Thoracic aorta (tissue), 2 donors: ENCODE results near the gene GNAL. TPM values are rescaled to one million over a fixed set of nuclear protein-coding genes. Genes with fewer than 3 reads are reported as not detected.

ENCODE experiments used
- ATAC-seq: fragments of 150-250 bp; one replicate; pipeline ENCODE4 v1.8.0; 2017; ENCODE audit warnings: low read depth; ENCODE audit not compliant: insufficient number of reproducible peaks, low FRiP score
- DNase-seq: peaks from one replicate; pipeline ENCODE4 v3.0.0-alpha.2; 2020; ENCODE audit warnings: low spot score
- H3K27ac ChIP-seq, 2 donors: fragments of 200-600 bp; sonication (generic); 1 replicate in 1 of 2; 2 replicates in 1 of 2; pipeline ENCODE4 v1.5.1; 2016; ENCODE audit warnings: mild to moderate bottlenecking in 2 of 2, moderate library complexity in 2 of 2
- H3K27me3 ChIP-seq: fragments of 200-600 bp; sonication (generic); replicated peaks from 2 replicates; pipeline ENCODE4 v1.6.0; 2016; ENCODE audit warnings: mild to moderate bottlenecking; ENCODE audit not compliant: insufficient read depth
- H3K36me3 ChIP-seq: fragments of 200-600 bp; sonication (generic); one replicate; pipeline ENCODE4 v1.5.1; 2016
- H3K4me1 ChIP-seq, 2 donors: fragments of 200-600 bp; sonication (generic); 1 replicate in 1 of 2; 2 replicates in 1 of 2; pipeline versions ENCODE4 v1.5.1 to v1.6.0; 2016; ENCODE audit warnings: low read depth in 2 of 2, mild to moderate bottlenecking in 1 of 2; ENCODE audit not compliant: control insufficient read depth in 1 of 2
- H3K4me3 ChIP-seq: fragments of 200-600 bp; sonication (generic); 2 replicates; pipeline ENCODE4 v1.5.1; 2016; ENCODE audit warnings: mild to moderate bottlenecking
- H3K9me3 ChIP-seq: fragments of 200-600 bp; sonication (generic); 2 replicates; pipeline ENCODE4 v1.5.1; 2016
- total RNA-seq, 2 donors: library from RNA; depleted of rRNA; stranded (reverse); fragments of >200 nt; gene quantifications; one replicate each; pipeline versions ENCODE4 v1.1.0 to v1.2.3, GENCODE V29; 2016
- TF ChIP-seq, protein P1 (sequence below): fragments of 200-600 bp; sonication (generic); IDR thresholded peaks from one replicate; pipeline ENCODE4 v1.5.1; 2019; ENCODE audit warnings: antibody characterized with exemption

The GNAL gene
- total RNA-seq, 2 donors from 2014 or later = 4.2 to 20.4 TPM

DNA sequence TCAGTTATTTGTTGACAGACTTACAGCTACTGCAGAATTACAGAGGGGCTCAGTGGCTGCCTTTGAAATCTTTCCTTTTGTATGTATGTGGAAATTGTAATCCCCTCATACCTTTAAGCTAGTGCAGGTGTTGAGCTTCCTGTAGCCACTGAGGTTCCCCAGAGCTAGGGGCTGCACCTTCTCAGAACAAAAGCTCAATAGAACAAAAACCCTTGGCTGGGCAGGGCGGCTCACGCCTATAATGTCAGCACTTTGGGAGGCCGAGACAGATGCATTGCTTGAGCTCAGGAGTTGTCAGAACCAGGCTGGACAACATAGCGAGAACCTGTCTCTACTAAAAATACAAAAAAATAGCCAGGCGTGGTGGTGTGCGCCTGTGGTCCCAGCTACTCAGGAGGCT lies 120.8 kb downstream of the GNAL start:
- Histone ChIP-seq H3K4me1 (no peaks in the 10 kb centered on the region), H3K27ac (no peak overlapping the region)
- no peak for ATAC-seq

DNA sequence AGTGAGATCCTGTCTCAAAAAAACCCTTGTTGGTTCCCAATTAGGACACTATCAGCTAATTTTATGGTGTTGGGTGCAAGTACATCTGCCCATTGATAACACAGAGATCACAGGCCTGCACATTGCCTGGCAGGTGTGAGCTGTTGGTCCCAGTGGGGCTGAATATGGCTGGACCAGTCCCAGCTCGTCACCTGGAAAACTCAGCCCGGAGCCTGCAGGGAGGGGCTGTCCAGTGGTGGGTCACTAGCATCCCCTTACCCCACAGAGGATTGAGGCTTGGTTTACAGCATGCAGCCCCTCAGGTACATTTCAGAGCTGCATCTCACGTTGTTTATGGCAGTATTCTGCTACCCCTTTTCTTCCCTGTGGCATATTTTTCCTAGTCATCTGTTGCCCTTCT lies 121.3 kb downstream of the GNAL start:
- H3K27ac ChIP-seq = no peak overlapping the region
- H3K4me1 ChIP-seq = no peaks in the 10 kb centered on the region
- no peak for ATAC-seq
- H3K36me3 ChIP-seq = no peaks in the 10 kb centered on the region
- no peak for DNase-seq
- TF ChIP-seq, protein P1, sequence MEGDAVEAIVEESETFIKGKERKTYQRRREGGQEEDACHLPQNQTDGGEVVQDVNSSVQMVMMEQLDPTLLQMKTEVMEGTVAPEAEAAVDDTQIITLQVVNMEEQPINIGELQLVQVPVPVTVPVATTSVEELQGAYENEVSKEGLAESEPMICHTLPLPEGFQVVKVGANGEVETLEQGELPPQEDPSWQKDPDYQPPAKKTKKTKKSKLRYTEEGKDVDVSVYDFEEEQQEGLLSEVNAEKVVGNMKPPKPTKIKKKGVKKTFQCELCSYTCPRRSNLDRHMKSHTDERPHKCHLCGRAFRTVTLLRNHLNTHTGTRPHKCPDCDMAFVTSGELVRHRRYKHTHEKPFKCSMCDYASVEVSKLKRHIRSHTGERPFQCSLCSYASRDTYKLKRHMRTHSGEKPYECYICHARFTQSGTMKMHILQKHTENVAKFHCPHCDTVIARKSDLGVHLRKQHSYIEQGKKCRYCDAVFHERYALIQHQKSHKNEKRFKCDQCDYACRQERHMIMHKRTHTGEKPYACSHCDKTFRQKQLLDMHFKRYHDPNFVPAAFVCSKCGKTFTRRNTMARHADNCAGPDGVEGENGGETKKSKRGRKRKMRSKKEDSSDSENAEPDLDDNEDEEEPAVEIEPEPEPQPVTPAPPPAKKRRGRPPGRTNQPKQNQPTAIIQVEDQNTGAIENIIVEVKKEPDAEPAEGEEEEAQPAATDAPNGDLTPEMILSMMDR = no peak
- H3K9me3 ChIP-seq = no peaks in the 10 kb centered on the region
- H3K4me3 ChIP-seq = no peak overlapping the region
- H3K27me3 ChIP-seq = no peaks in the 10 kb centered on the region

More for the DNA sequence above, 120.8 kb downstream of the GNAL start:
- TF ChIP-seq, protein P1 = no peak
- Histone ChIP-seq H3K4me3 (no peak overlapping the region), H3K9me3 (no peaks in the 10 kb centered on the region), H3K27me3 (no peaks in the 10 kb centered on the region), H3K36me3 (no peaks in the 10 kb centered on the region)
- no peak for DNase-seq

DNA sequence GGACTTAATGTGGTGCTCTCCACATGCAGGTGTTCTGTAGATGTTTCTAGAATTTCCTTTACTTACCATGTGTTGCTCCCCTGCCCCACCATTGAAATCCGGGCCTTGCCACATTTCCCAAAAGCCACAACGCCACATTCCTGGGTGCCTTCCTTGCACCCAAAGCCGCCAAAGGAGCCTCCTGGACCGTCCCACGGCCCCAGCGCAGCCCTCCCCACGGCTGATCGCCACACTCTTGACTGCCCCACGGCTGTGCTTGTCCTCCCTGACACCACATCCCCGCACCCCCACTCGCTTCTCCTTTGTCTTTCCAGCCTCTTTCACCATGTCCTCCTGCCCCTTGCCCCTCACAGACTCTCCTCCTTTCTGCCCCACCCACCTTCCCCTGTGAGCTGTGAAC lies 121.9 kb downstream of the GNAL start:
- TF ChIP-seq, protein P1 = no peak
- DNase-seq = no peak
- Histone ChIP-seq H3K27me3 (no peaks in the 10 kb centered on the region), H3K4me3 (no peak overlapping the region), H3K27ac (no peak overlapping the region), H3K4me1 (no peaks in the 10 kb centered on the region), H3K9me3 (no peaks in the 10 kb centered on the region), H3K36me3 (no peaks in the 10 kb centered on the region)
- no peak for ATAC-seq

DNA sequence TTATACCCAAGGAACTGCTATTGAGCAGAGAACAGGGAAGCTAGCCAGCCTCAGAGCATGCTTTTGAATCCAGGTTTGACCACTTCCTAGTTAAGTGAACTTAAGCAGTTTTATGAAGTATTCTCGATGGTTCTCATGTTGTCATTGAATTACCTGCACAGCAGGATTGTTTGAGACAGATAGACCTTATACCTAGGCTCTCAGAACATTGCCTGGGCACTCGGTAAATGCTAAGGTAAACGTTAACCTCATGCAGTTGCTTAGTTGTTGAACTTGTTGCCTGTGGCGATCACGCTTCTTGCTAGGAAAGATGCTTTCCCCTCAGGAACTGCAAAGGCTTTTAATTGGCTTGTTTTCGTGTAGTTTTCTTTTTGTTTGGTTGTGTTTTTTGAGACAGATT lies 128.2 kb downstream of the GNAL start:
- DNase-seq = no peak
- Histone ChIP-seq H3K27me3 (no peaks in the 10 kb centered on the region), H3K4me1 (no peaks in the 10 kb centered on the region), H3K27ac (no peak overlapping the region), H3K4me3 (no peak overlapping the region), H3K9me3 (no peaks in the 10 kb centered on the region), H3K36me3 (no peaks in the 10 kb centered on the region)
- ATAC-seq = no peak
- TF ChIP-seq, protein P1 = no peak

DNA sequence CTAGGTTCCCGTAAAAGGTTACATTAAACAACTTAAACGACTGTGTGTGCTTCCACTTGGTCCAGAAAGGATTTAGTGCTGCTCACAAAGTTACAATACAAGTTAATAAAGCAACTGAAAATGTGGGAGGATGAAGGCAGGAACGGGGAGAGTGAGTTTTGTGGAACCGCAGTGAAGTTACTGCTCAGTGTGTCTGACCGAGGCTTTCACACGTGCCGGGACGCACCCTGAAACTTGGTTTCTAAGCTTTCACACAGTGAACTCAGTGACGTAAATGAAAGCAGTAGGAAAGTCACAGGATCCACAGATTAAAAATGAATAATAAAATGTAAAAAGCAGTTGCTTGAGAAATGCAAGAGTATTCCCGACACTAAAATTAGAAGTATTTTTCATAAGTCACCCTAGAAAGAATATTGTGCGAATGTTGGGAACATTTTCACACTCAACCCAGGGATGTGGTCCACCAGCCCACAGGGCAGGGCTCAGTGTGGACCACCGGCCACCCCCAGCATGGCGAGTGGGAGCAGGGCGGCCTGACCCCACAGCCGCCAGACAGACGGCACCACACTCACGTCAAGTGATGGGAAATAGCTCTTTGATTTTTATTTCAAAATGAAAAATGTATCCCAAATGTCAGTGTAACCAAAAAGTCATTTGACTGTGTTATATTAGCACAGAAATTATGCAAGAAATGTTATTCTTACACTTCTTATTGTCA lies 129.6 kb downstream of the GNAL start:
- Histone ChIP-seq H3K36me3 (no peaks in the 10 kb centered on the region), H3K9me3 (no peaks in the 10 kb centered on the region), H3K4me3 (no peak overlapping the region), H3K27ac (no peak overlapping the region), H3K27me3 (no peaks in the 10 kb centered on the region), H3K4me1 (no peaks in the 10 kb centered on the region)
- TF ChIP-seq, protein P1 = no peak
- DNase-seq = no peak
- no peak for ATAC-seq
